Activated CD4-positive, alpha-beta T cell treated with anti-CD3 and anti-CD28 coated beads, Interleukin-2, amount 50 U/mL, for 1 hour (primary cell): ENCODE results near the gene EEIG1.

Source experiments
- DNase-seq: peaks from one replicate; pipeline ENCODE4 v3.0.0-alpha.2; 2020

EEIG1 gene

DNA sequence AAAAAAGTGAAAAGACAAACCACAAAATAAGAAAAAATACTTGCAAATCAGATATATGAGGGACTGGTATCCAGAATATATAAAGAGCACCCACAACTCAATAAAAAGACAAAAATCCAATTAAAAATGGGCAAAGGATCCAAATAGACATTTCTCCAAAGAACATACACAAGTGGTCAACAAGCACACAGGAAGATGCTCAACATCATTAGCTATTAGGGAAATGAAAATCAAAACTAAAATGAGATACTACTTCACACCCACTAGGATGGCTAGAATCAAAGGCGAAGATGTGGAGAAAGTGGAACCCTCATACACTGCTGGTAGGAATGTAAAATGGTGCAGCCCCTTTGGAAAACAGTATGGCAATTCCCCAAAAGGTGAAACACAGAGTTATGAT, 22.1 kb downstream of the EEIG1 start:
- DNase-seq, result no peak

DNA sequence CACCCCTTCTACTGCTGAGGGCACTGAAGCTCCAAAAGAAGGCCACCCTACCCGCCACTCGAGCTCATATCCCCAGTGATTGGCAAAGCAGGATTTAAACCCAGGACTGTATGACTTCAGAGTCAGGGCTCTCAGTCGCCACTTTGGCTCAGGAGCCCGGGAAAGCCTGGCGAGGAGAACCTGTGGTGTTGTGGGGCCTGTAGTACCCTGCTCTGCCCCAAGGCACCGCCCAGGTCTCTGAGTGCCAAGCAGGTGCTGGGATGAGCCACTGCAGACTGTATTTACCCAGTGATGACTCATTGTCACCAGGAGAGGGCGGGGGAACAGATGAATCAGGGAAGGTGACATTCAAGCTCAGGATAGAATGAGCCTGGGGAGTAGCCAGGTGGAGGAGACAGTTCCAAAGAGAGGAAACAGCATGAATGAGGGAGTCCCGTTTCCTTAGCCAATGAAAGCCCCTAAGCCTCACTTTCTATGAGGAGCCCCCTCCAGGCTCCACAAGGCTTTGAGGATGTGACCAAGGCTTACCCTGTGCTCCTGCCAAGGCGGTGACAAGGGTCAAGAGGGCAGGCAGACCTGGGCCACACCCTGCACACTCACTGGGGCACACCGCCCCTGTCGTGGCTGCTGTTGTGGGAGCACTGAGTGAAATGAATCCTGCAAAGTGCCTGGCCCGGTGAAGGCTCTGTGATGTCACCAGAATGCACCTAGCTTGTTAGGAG, 25.3 kb downstream of the EEIG1 start:
- DNase-seq, result peak; percentile 81

- DNase-seq, result no peak
Observed at GRCh38 chr9:127954831-127955293, 25.9 kb downstream of the EEIG1 start.

- no peak for DNase-seq
Observed at GRCh38 chr9:127953768-127954505, 26.9 kb downstream of the EEIG1 start.

DNA sequence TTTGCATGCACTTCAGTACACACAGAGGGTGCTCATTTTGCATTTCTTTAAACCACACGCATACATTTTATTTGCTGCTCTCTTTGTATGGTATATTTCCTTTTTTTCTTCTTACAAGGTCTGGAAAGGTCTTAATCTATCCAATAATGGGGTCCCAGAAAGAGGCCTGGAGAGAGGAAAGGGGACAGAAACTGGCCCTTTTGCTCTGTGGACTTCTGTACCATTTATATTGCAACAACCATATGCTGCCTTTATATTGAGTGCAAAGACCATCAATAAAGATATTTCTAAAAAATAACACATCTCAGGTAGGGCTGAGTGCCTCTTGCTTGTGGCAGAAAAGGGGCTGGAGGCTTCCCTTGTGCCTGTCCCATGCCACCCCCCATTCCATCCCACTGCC, 27.6 kb downstream of the EEIG1 start:
- DNase-seq, result no peak

GRCh38 chr9:127950513-127951289, 30.1 kb downstream of the EEIG1 start:
- no peak for DNase-seq

DNA sequence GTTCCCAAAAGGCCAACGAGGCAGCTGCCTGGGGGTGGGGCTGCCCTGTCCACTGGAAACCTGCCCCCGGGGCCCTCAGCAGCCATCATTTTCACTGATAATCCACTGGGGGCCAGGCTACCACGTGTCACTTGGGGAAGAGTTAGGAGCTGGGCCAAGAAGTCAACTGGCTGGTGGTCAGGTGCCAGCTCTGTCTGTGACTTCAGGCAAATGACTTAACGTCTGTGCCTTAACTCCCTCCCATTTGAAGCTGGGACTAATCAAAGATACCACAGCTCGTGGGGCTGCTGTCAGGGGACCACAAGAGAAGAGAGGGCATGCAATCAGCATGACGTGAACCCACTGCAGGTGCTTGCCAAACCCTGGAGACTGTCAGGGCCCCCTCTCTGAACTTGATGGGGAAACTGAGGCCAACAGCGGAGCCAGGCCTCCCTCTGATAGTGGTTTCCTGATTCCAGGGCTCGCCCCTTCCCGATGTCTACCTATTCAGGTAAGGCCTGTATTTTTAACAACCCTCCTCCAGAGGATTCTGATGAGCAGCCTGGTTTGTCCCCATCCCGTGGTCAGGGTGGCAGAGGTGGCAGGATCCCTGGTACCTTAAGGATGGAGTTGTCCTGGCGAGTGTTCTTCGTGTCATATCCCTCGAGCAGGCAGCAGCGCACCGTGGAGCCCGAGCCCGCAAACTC, 30.8 kb downstream of the EEIG1 start:
- DNase-seq, result no peak

GRCh38 chr9:127947841-127948710, 32.7 kb downstream of the EEIG1 start:
- DNase-seq, result no peak

DNA sequence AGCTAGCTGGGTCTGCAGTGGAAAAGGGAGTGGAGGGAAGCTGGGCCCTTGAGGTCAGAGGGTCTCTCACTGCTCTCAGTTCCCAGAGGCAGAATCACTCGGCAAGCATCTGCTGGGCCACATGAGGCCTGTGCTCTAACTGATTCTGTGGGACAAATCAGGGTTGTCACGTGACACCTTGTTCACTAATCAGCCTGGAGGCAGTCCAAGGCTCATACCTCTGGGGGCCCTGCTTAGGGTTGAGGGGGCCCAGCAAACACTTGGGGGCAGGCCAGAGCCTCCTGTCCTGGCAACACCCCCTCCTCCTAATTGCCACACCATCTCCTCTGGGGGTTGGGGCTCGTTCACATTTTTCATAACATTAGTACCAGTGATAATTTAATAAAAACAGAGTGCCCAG, 34.1 kb downstream of the EEIG1 start:
- no peak for DNase-seq

DNA sequence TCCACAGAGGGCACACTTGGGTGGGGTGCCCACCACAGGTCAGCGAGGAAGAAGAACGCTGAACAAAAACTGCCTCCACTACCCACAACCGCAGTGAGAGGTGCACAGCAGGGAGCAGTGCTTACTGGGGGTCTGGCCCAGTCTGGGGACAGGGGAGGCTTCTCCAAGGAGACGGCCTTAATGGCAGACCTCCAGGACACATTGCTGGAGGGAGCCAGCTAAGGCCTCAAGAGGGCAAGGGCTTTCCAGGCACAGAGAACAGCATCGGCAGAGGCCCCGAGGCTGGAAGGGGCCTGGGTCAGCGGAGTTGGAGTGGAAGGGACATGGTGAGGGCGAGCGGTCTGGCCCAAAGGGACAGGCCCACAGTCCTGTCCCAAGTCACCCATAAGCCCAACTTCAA, 34.8 kb downstream of the EEIG1 start:
- no peak for DNase-seq

DNA sequence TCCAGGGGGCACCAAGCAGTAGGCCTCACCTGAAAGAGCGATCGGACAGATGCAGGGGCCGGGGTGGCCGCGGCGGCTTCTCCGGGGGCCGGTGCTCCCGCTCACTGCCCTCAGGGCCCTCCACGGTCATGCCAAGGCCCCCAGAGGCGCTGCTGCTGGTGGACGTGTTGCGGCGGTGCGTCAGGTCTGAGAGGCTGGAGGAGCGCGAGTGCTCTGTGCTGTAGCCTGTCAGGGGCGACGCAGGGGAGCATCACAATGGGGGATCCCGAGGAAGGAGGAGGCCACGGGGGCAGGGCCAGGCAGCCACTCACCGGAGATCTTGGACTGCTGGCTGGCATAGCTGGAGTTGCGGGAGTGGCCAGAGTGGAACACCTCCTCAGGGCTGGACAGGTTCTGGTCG, 35.5 kb downstream of the EEIG1 start:
- no peak for DNase-seq

DNA sequence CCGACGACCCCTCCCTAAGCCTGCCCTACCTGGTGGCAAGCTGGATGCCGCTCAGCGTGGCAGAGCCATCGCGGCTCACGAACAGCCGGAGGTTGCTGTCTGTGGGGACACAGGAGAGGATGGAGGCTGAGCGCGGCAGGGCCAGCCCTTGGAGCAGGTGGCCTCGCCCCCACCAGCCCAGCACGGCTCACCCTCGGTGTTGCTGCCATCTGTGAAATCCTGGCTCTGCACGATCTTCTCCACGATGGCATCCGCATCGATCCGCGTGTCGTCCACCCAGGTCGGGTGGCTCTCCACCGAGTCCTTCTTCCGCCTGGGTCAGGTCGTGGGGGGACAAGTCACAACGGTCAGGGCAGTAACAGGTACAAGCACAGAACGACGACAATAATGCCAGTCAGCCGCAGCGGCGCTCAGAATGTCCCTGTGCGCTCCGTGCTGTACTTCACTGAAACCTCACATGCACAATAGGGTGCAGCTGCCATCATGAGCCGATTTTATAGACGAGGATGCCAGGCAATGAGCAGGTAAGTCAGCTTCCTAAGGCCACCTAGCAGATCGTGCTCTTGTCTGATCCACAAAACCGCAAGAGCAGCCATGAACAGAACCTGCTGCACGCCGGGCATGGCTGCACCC, 36.1 kb downstream of the EEIG1 start:
- no peak for DNase-seq

DNA sequence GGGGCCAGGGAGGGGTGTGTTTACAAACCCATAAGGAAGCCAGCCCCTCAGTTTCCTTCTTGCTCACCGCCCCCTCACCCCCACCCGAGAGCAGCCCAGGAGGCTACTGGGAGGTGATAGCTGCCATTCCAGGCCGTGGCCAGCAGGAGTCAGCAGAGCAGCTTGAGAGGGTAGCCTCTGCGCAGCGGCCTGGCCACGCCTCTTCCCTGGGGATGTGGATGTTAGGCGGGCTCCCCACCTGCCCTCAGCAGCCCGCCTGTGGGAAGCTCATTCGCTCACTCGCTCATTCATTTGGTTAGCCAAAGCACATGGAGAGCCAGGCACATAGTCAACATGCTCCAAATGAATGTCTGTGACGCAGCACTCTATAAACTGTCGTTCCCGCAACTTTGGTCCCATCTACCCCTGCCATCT, 37.1 kb downstream of the EEIG1 start:
- peak; percentile 74 for DNase-seq

DNA sequence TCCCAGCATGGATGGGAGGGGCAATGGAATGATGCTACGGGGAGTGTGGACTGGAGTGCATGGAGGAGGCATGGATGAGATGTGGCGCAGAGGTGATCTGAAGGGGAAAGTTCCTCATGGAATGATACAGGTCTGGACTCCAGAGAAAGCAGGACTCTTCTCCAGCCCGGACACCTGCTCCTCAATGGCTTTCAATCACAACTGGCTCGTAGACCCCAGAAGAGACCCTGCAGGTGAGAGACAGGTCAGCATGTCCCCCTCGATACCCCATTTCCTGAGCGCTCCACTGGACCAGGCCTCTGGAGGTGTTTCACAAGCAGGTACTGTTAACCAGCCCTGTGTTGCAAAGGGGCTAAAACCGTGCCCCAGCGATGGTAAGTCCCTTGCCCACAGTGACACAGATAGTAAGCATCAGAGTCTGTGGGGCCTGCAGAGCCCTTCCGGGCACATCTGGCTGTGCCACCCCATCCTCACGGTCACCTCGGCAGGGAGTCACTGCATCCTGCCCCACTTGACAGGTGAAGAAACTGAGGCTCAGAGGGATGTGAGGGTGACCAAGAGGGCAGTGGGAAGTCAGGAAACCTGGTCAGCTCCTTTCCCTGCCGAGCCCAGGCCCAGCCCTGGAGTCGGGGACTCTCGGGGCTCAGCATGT, 37.7 kb downstream of the EEIG1 start:
- no peak for DNase-seq

DNA sequence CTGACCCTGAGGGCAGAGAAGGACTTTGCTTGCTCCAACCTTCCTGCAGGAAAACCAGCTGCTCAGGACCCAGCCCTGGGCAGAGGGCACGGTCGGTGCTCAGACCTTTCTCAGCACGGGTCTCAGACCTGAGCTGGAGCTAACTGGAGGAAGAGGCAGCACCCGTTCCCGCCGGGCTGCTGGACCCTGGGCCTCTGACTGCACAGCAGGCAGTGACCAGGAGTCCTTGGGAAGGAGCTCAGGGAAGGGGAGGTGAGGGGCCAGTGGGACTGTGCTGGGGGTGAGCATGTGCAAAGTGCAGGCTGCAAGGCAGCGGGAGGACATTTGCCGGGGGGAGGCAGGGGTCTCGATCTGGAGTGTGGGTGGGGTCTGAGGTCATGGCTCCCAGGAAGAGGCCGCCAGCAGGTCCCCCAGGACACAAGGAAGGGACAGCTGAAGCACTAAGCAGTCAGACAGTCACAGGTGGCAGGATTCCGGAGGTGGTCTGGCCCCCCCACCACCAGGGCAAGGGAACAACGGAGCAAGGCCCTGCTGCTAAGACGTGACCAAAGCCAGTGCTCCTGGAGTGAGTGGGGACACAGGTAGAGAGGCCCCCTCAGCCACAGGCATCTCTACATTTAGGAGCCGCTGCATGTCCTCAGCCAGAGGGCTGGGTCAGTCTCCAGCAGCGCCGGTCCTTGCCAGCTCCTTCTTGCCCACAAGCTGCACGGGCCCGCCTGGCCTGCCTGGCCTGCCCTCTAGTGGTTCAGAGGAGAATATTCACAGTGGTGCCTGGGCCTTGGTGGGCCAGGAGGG, 38.4 kb downstream of the EEIG1 start:
- DNase-seq, result peak; percentile 43

DNA sequence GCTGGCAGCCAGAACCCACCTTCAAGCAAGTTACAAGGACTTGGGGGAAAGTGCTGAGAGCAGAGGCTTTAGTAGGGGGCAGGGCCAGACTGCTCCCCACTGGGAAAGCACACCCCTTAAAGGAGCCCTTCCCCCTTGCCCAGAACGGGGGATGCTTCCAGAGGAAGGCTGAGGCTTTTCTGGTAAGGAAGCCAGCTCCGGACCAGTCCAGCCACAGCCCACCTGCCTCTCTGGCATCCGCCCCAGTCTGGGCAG, 38.9 kb downstream of the EEIG1 start:
- DNase-seq, result no peak

GRCh38 chr9:127941062-127941960, 39.5 kb downstream of the EEIG1 start:
- DNase-seq, result no peak

DNA sequence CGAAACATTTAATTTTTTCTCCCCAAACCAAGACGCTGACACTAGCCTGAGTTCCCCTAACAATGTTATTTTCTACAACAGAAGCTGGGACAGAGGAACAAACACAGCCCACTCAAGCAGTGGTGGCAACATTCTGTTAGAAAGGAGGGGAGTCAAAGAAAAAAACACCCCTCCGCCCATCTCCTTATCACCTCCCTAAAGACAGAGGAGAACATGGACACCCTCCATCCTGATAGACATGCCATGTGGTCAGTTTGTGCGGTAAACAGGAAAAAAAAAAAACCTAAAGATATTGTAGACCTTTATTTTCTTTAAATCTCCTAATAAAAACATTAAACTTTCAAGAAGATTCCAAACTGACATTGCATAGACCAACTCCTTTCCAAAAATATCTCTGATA, 40.2 kb downstream of the EEIG1 start:
- no peak for DNase-seq

- DNase-seq, result no peak
Observed at GRCh38 chr9:127938298-127938690, 42.5 kb downstream of the EEIG1 start.
